Thoracic aorta (tissue), 2 donors: Measurements from ENCODE around the gene UNC45A. TPM values are rescaled to one million over a fixed set of nuclear protein-coding genes. Genes with fewer than 3 reads are reported as not detected.

ENCODE experiments used
- ATAC-seq: fragments of 150-250 bp; one replicate; pipeline ENCODE4 v1.8.0; 2017; ENCODE audit warnings: low read depth; ENCODE audit not compliant: insufficient number of reproducible peaks, low FRiP score
- DNase-seq: peaks from one replicate; pipeline ENCODE4 v3.0.0-alpha.2; 2020; ENCODE audit warnings: low spot score
- H3K27ac ChIP-seq, 2 donors: fragments of 200-600 bp; sonication (generic); 1 replicate in 1 of 2; 2 replicates in 1 of 2; pipeline ENCODE4 v1.5.1; 2016; ENCODE audit warnings: mild to moderate bottlenecking in 2 of 2, moderate library complexity in 2 of 2
- H3K27me3 ChIP-seq: fragments of 200-600 bp; sonication (generic); replicated peaks from 2 replicates; pipeline ENCODE4 v1.6.0; 2016; ENCODE audit warnings: mild to moderate bottlenecking; ENCODE audit not compliant: insufficient read depth
- H3K36me3 ChIP-seq: fragments of 200-600 bp; sonication (generic); one replicate; pipeline ENCODE4 v1.5.1; 2016
- H3K4me1 ChIP-seq, 2 donors: fragments of 200-600 bp; sonication (generic); 1 replicate in 1 of 2; 2 replicates in 1 of 2; pipeline versions ENCODE4 v1.5.1 to v1.6.0; 2016; ENCODE audit warnings: low read depth in 2 of 2, mild to moderate bottlenecking in 1 of 2; ENCODE audit not compliant: control insufficient read depth in 1 of 2
- H3K4me3 ChIP-seq: fragments of 200-600 bp; sonication (generic); 2 replicates; pipeline ENCODE4 v1.5.1; 2016; ENCODE audit warnings: mild to moderate bottlenecking
- H3K9me3 ChIP-seq: fragments of 200-600 bp; sonication (generic); 2 replicates; pipeline ENCODE4 v1.5.1; 2016
- total RNA-seq, 2 donors: library from RNA; depleted of rRNA; stranded (reverse); fragments of >200 nt; gene quantifications; one replicate each; pipeline versions ENCODE4 v1.1.0 to v1.2.3, GENCODE V29; 2016
- TF ChIP-seq, protein P1 (sequence below): fragments of 200-600 bp; sonication (generic); IDR thresholded peaks from one replicate; pipeline ENCODE4 v1.5.1; 2019; ENCODE audit warnings: antibody characterized with exemption

Gene UNC45A
- total RNA-seq, 2 donors from 2014 or later = 54.0 to 65.5 TPM

DNA sequence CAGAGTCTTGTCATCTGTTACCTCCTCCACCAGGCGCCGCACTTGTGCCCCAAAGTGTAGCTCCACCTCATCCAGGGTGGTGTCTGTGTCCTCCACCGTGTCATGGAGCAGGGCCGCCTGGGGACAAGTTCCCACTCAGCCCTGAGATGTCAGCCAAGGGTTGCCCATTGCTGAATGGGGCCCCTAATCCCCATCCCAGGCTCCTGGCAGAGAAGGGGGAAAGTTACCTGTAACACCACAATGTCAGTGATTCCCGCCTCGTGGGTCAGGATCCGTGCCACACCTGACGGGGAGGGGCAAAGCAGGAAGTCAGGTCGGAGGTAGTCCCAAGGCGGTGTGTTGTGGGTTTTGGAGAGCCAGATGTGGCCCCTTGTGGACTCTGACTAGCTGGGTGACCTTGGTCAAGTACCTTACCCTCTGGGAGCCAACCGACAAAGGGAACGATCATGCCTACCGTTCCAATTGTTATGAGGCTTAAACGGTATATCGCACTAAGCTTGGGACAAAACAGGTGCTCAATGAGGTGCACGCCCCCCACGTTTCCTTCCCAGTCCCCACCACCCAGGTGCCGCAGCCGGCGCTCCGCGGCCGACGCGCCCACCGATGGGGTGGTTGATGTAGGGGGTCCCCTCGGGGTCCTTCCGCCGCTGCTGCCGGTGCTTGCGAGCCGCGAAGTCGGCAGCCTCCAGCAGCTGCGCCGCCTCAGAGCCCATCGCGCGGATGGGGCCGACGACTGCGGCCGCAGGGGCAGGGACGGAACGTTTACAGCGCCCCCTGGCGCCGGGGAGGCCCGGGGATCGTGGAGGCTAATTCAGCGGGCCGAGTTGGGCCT is 3.0 kb upstream of the UNC45A start, which contains the start of gene HDDC3:
TSS of gene HDDC3 (minus strand) at position 722 of the 832 bp plus-strand sequence. CDS start at position 713, 9 bp downstream.
- Histone ChIP-seq H3K27me3 (no peaks in the 10 kb centered on the region), H3K9me3 (no peaks in the 10 kb centered on the region), H3K36me3 (no peaks in the 10 kb centered on the region), H3K4me3 (peak within 1 kb of the TSS; percentile 89), H3K4me1 (peaks cover 12 to 49% of the 10 kb centered on the region in 2 donors), H3K27ac (peak within 1 kb of the TSS; percentile 87 to 88)
- TF ChIP-seq, protein P1, sequence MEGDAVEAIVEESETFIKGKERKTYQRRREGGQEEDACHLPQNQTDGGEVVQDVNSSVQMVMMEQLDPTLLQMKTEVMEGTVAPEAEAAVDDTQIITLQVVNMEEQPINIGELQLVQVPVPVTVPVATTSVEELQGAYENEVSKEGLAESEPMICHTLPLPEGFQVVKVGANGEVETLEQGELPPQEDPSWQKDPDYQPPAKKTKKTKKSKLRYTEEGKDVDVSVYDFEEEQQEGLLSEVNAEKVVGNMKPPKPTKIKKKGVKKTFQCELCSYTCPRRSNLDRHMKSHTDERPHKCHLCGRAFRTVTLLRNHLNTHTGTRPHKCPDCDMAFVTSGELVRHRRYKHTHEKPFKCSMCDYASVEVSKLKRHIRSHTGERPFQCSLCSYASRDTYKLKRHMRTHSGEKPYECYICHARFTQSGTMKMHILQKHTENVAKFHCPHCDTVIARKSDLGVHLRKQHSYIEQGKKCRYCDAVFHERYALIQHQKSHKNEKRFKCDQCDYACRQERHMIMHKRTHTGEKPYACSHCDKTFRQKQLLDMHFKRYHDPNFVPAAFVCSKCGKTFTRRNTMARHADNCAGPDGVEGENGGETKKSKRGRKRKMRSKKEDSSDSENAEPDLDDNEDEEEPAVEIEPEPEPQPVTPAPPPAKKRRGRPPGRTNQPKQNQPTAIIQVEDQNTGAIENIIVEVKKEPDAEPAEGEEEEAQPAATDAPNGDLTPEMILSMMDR = peak; percentile 92
- ATAC-seq (no peak), DNase-seq (peak; percentile 41)

DNA sequence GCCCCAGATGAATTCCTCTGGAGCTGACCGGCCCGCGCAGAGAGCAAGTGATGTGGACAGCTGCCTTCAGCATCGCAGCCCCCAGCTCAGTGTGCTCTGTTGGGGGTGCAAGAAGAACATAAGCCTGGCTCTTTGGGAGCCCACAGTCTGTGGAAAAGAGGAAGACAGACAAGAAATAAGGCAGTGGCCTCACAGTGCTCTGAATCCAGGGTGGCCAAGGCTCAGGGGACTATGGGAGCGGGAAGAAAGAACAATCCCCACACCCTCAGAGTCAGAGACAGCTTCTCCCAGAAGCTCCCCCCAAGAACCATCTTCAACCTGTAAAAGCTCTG is 2.5 kb upstream of the UNC45A start:
- no peaks in the 10 kb centered on the region for H3K9me3 ChIP-seq
- TF ChIP-seq, protein P1 = no peak
- no peaks in the 10 kb centered on the region for H3K36me3 ChIP-seq
- peak overlapping the region; percentile 89 for H3K4me3 ChIP-seq
- no peaks in the 10 kb centered on the region for H3K27me3 ChIP-seq
- ATAC-seq = no peak
- H3K27ac ChIP-seq = peak overlapping the region; percentile 73 to 87
- H3K4me1 ChIP-seq = peaks cover 12 to 49% of the 10 kb centered on the region in 2 donors
- DNase-seq = no peak

DNA sequence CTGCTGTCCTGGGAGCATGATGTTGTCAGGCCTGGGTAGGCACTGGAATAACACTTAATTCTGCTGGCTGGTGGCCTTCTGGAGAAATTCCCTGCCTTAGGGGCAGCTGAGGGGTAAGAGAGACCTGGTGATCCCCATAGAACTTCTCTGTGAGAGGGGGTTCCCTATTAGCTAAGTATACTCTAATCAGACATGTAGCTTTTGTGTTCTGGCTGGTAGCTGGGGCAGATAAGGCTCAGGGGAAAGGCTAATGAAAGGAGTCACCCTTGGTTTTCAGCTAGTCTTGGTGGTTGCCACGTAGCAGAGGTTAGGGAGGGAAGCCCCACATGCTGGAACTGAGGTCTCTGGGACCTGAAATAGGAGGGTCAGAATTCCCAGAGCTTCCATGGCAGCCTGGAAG is 1.8 kb upstream of the UNC45A start:
- no peaks in the 10 kb centered on the region for H3K9me3 ChIP-seq
- TF ChIP-seq, protein P1 = no peak
- DNase-seq (no peak), ATAC-seq (no peak)
- H3K4me3 ChIP-seq = no peak overlapping the region
- H3K4me1 ChIP-seq = peaks cover 12 to 49% of the 10 kb centered on the region in 2 donors
- H3K36me3 ChIP-seq = no peaks in the 10 kb centered on the region
- peak overlapping the region in 1 of 2 donors; percentile 73 for H3K27ac ChIP-seq
- H3K27me3 ChIP-seq = no peaks in the 10 kb centered on the region

DNA sequence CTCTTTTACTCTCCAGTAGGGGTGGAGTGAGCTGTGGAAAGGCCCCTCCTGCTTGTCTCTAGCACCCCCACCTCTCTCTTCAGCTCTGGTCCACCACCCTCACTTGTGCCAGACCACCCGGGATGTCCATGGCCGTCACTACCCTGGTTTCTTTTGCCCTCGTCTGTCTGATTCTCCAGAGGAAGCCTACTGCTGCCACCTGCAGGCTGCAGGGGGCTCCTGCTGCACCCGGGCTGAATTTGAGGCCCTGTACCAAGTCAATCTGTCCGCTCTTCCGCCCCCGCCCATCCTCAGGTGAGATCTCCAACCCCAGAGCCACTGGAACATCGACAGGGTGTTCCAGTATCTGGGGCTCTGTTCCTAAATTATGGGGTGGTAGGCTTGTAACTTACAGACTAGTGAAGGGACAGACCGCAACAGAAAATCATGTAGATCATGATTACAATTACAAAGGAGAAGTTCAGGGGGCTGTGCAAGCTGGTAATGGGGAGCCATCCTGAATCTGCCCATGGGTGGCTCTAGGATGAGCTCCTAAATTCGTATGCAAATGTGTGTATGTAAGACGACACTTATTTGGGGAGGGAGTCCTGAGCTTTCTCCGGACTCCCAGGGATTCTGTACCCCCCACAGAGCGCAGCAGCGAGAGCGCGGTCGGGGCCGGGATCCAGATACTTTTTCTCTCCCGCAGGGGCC is 683 bp upstream of the UNC45A start:
- Histone ChIP-seq H3K4me1 (peaks cover 12 to 44% of the 10 kb centered on the region in 2 donors), H3K27me3 (no peaks in the 10 kb centered on the region), H3K9me3 (no peaks in the 10 kb centered on the region), H3K36me3 (peaks cover 7% of the 10 kb centered on the region), H3K27ac (peak overlapping the region in 1 of 2 donors; percentile 66), H3K4me3 (peak overlapping the region; percentile 81)
- peak; percentile 30 for ATAC-seq
- no peak for DNase-seq
- TF ChIP-seq, protein P1 = peak; percentile 80

DNA sequence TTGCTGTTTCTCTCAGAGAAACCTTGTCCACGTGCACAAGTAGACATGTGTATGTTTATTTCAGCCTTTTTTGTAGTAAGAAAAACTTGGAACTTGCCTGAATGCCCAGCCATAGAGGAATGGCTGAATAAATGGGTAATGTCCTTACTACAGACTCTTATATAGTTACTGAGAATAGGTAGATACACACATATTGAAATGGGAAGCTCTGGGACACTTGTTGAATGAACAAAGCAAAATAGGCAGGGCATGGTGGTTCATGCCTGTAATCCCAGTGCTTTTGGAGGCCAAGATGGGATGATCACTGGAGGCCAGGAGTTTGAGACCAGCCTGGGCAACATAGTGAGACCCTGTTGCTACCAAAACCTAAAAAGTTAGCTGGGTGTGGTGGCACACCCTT is 1.7 kb downstream of the UNC45A start:
- Histone ChIP-seq H3K4me1 (peaks cover 12 to 29% of the 10 kb centered on the region in 2 donors), H3K4me3 (no peak overlapping the region), H3K9me3 (no peaks in the 10 kb centered on the region), H3K27me3 (no peaks in the 10 kb centered on the region), H3K36me3 (peaks cover 27% of the 10 kb centered on the region), H3K27ac (no peak overlapping the region)
- TF ChIP-seq, protein P1 = no peak
- ATAC-seq = no peak
- DNase-seq = no peak
